ENCODE measurements around the gene SV2A.
A peak's percentile ranks its signal among the peaks of the same experiment; 100 is the strongest.
"Not testable (repeated sequence)": the region's sequence is repeated elsewhere in the genome, so short reads cannot be mapped to it uniquely, and the experiment has no call there.

The SV2A gene

GRCh38 chr1:149917571-149918144 lies at the start of gene SV2A:
SV2A (minus strand) TSS chr1:149917844; CDS start chr1:149913840, 4,004 bp downstream.
- DNase-seq: no peak

- no peak for DNase-seq
Measured at GRCh38 chr1:149967041-149967440, 49.4 kb upstream of the SV2A start.

- no peak for DNase-seq
Measured at GRCh38 chr1:149966405-149966804, 48.8 kb upstream of the SV2A start.

- DNase-seq: no peak
Measured at GRCh38 chr1:149965440-149965839, 47.8 kb upstream of the SV2A start.

- no peak for DNase-seq
Measured at GRCh38 chr1:149963358-149963757, 45.7 kb upstream of the SV2A start.

- no peak for DNase-seq
Measured at GRCh38 chr1:149962736-149963135, 45.1 kb upstream of the SV2A start.

- DNase-seq: peak; percentile 88
Measured at GRCh38 chr1:149962039-149962647, 44.5 kb upstream of the SV2A start.

- not testable (repeated sequence) for DNase-seq
Measured at GRCh38 chr1:149957548-149957947, 39.9 kb upstream of the SV2A start.

- no peak for DNase-seq
Measured at GRCh38 chr1:149949911-149950310, 32.3 kb upstream of the SV2A start.

GRCh38 chr1:149945206-149945605 lies 27.6 kb upstream of the SV2A start:
- no peak for DNase-seq

- DNase-seq: no peak
Measured at GRCh38 chr1:149942885-149943284, 25.2 kb upstream of the SV2A start.

GRCh38 chr1:149942207-149942606 lies 24.6 kb upstream of the SV2A start:
- DNase-seq: no peak

GRCh38 chr1:149940427-149940826 lies 22.8 kb upstream of the SV2A start:
- DNase-seq: no peak

GRCh38 chr1:149938668-149939003 lies 21.0 kb upstream of the SV2A start:
- DNase-seq: not testable (repeated sequence)

- DNase-seq: no peak
Measured at GRCh38 chr1:149937759-149938158, 20.1 kb upstream of the SV2A start.

- DNase-seq: peak; percentile 42
Measured at GRCh38 chr1:149936992-149937705, 19.5 kb upstream of the SV2A start.

GRCh38 chr1:149936170-149936991 lies 18.7 kb upstream of the SV2A start, which contains the start of gene MTMR11:
MTMR11 (minus strand) TSS chr1:149936879; CDS start chr1:149936647, 232 bp downstream.
- no peak for DNase-seq

GRCh38 chr1:149934356-149934755 lies 16.7 kb upstream of the SV2A start:
- no peak for DNase-seq

GRCh38 chr1:149933208-149933607 lies 15.6 kb upstream of the SV2A start:
- no peak for DNase-seq

GRCh38 chr1:149932474-149932873 lies 14.8 kb upstream of the SV2A start:
- DNase-seq: no peak

- peak; percentile 68 for DNase-seq
Measured at GRCh38 chr1:149931212-149931790, 13.7 kb upstream of the SV2A start.

- DNase-seq: peak; percentile 29
Measured at GRCh38 chr1:149929856-149930255, 12.2 kb upstream of the SV2A start.

- no peak for DNase-seq
Measured at GRCh38 chr1:149928401-149928724, 10.7 kb upstream of the SV2A start.
